ENCODE measurements around the gene USP24.

- no peak for TF ChIP-seq POLR2A (IDR thresholded peaks at IDR 0.05)
- TF ChIP-seq CTCF (IDR thresholded peaks at IDR 0.05): no peak
These were observed 90.7 kb downstream of the USP24 start for GRCh38 chr1:55124470-55124869.
